ENCODE measurements around the gene UPK3A. TPM values are rescaled to one million over a fixed set of nuclear protein-coding genes. Genes with fewer than 3 reads are reported as not detected.

UPK3A gene
- total RNA-seq, 1 experiment from 2014 or later, result 1.0 TPM

DNA sequence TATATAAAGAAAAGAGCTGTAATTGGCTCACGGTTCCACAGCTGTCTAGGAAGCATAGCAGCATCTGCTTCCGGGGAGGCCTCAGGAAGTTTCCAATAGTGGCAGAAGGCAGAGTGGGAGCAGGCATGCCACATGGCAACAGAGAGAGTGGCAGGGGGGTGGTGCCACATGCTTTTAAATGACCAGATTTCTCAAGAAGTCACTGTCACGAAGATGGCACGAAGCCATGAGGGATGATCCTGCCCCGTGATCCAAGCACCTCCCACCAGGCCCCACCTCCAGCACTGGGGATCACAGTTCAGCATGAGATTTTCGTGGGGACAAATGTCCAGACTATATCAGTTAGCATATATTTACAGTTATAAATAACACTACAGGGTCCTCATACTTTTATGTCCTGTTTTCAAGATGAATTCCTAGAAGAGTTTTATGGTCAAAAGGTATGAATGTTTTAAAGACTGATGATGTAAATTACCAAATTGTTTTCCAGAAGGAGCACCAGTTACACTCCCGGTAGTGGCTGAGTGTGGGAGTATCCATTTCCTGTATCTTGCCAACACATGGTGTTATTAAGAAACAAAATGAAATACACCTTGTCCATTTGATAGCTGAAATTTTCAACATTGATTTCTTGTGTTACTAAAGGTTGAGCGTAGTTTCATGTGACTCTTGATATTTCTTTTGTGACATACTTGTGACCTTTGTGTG, 44.2 kb downstream of the UPK3A start:
- Histone ChIP-seq H3K9me2 (ENCODE audit: insufficient read depth) (no peaks in the 10 kb centered on the region), H3K27ac (no peak overlapping the region), H3K4me3 (no peak overlapping the region), H3K36me3 (ENCODE audit: low read depth) (peaks cover 37% of the 10 kb centered on the region), H3K4me1 (replicated peaks; ENCODE audit: insufficient read depth) (no peaks in the 10 kb centered on the region), H3F3A (ENCODE audit: insufficient read depth, low read depth) (no peaks in the 10 kb centered on the region), H3K4me2 (no peak overlapping the region), H3K9me3 (ENCODE audit: insufficient read depth, low read depth) (no peaks in the 10 kb centered on the region), H3K79me2 (ENCODE audit: low read depth) (no peaks in the 10 kb centered on the region), H4K20me1 (ENCODE audit: insufficient read depth) (no peaks in the 10 kb centered on the region), H3K27me3 (ENCODE audit: insufficient read depth, low read depth) (no peaks in the 10 kb centered on the region), H2AFZ (no peak overlapping the region)
- ChIA-PET CTCF (no interaction called here), POLR2A (ENCODE audit: unreplicated experiment) (no interaction called here)
- BruUV-seq (replicated peaks), result no TSS peak
- no peak for TF ChIP-seq EZH2 (IDR thresholded peaks at IDR 0.05; ENCODE audit: low read depth)
- TF ChIP-seq, protein P1, sequence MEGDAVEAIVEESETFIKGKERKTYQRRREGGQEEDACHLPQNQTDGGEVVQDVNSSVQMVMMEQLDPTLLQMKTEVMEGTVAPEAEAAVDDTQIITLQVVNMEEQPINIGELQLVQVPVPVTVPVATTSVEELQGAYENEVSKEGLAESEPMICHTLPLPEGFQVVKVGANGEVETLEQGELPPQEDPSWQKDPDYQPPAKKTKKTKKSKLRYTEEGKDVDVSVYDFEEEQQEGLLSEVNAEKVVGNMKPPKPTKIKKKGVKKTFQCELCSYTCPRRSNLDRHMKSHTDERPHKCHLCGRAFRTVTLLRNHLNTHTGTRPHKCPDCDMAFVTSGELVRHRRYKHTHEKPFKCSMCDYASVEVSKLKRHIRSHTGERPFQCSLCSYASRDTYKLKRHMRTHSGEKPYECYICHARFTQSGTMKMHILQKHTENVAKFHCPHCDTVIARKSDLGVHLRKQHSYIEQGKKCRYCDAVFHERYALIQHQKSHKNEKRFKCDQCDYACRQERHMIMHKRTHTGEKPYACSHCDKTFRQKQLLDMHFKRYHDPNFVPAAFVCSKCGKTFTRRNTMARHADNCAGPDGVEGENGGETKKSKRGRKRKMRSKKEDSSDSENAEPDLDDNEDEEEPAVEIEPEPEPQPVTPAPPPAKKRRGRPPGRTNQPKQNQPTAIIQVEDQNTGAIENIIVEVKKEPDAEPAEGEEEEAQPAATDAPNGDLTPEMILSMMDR (conservative IDR thresholded peaks at IDR 0.05), result no peak
- intact Hi-C loops (cut with micrococcal nuclease; ENCODE audit: unreplicated experiment), result no loop called here
- no peak for DNase-seq

DNA sequence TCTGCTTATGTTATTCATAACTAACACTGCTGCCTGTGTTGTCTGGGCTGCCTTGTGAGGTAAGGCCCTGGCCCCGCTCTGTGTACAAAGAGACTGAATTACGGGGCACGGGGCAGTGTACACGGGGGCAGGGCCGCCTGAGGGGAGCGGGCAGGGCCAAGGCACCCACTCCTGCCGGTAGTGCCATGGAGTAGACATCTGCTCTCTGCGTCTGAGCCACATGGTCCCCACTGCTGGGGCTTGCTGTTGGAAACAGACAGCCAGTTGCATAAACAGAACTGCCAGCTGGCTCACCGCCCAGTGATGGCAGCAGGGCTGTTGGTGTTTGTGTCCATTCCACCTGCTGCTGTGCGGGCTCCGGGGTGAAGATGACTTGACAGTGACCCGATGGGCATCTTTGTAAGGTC, 44.8 kb downstream of the UPK3A start:
- no TSS peak for BruUV-seq (replicated peaks)

DNA sequence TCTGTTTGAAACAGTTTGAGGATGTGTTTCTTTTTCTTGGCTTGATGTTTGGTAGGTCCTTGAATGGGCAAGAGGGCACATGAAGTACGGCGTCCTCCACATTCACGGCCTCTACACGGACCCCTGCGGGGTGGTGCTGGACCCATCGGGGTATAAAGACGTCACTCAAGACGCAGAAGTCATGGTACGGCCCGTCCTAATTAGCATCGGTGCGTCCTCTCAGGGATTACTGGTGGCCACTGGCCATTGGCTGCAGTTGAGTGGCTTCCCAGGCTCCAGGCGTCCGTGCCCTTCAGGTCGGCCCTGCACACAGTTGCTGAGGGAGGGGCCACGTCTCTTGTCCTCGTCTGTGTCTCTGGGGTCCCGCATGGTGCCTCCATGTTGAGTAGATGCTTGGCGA, 45.8 kb downstream of the UPK3A start:
- CTCF ChIA-PET, result no interaction called here
- no peak overlapping the region for H3K27ac ChIP-seq
- no peaks in the 10 kb centered on the region for H3K4me1 ChIP-seq (replicated peaks; ENCODE audit: insufficient read depth)
- H3K4me2 ChIP-seq, result no peak overlapping the region
- POLR2A ChIA-PET (ENCODE audit: unreplicated experiment), result no interaction called here
- H3F3A ChIP-seq (ENCODE audit: insufficient read depth, low read depth), result no peaks in the 10 kb centered on the region
- no peaks in the 10 kb centered on the region for H3K9me3 ChIP-seq (ENCODE audit: insufficient read depth, low read depth)
- no peak overlapping the region for H2AFZ ChIP-seq
- peaks cover 29% of the 10 kb centered on the region for H3K36me3 ChIP-seq (ENCODE audit: low read depth)
- intact Hi-C loops (cut with micrococcal nuclease; ENCODE audit: unreplicated experiment), result no loop called here
- no peak for DNase-seq
- BruUV-seq (replicated peaks), result no TSS peak
- H3K4me3 ChIP-seq, result no peak overlapping the region
- no peaks in the 10 kb centered on the region for H3K27me3 ChIP-seq (ENCODE audit: insufficient read depth, low read depth)
- no peaks in the 10 kb centered on the region for H4K20me1 ChIP-seq (ENCODE audit: insufficient read depth)
- H3K9me2 ChIP-seq (ENCODE audit: insufficient read depth), result no peaks in the 10 kb centered on the region
- TF ChIP-seq, protein P1 (conservative IDR thresholded peaks at IDR 0.05), result no peak
- no peak for TF ChIP-seq EZH2 (IDR thresholded peaks at IDR 0.05; ENCODE audit: low read depth)
- H3K79me2 ChIP-seq (ENCODE audit: low read depth), result no peaks in the 10 kb centered on the region

More for the DNA sequence above, 44.8 kb downstream of the UPK3A start:
- H2AFZ ChIP-seq, result no peak overlapping the region
- H3K9me2 ChIP-seq (ENCODE audit: insufficient read depth), result no peaks in the 10 kb centered on the region
- DNase-seq, result no peak
- H3K4me1 ChIP-seq (replicated peaks; ENCODE audit: insufficient read depth), result no peaks in the 10 kb centered on the region
- H3K79me2 ChIP-seq (ENCODE audit: low read depth), result no peaks in the 10 kb centered on the region
- ChIA-PET POLR2A (ENCODE audit: unreplicated experiment) (no interaction called here), CTCF (no interaction called here)
- H3K27me3 ChIP-seq (ENCODE audit: insufficient read depth, low read depth), result no peaks in the 10 kb centered on the region
- no peak overlapping the region for H3K27ac ChIP-seq
- H3K9me3 ChIP-seq (ENCODE audit: insufficient read depth, low read depth), result no peaks in the 10 kb centered on the region
- H3K4me2 ChIP-seq, result no peak overlapping the region
- H3K4me3 ChIP-seq, result no peak overlapping the region
- intact Hi-C loops (cut with micrococcal nuclease; ENCODE audit: unreplicated experiment), result no loop called here
- no peaks in the 10 kb centered on the region for H4K20me1 ChIP-seq (ENCODE audit: insufficient read depth)
- TF ChIP-seq, protein P1 (conservative IDR thresholded peaks at IDR 0.05), result no peak
- no peak for TF ChIP-seq EZH2 (IDR thresholded peaks at IDR 0.05; ENCODE audit: low read depth)
- no peaks in the 10 kb centered on the region for H3F3A ChIP-seq (ENCODE audit: insufficient read depth, low read depth)
- peaks cover 37% of the 10 kb centered on the region for H3K36me3 ChIP-seq (ENCODE audit: low read depth)
